Activated B cell treated with CpG ODN at 0.5 μM for 24 hours (primary cell): ENCODE measurements around the gene SMIM1. TPM values are rescaled to one million over a fixed set of nuclear protein-coding genes. Genes with fewer than 3 reads are reported as not detected.

Experiments
- ATAC-seq: fragments of 200-7000 bp; cut with Tn5 transposase; one replicate; pipeline ENCODE4 v1.10.0; 2021; ENCODE audit warnings: low read depth, mild to moderate bottlenecking, moderate library complexity
- CTCF ChIA-PET: fragments of 350-600 bp; sonication (Branson Sonifier 250); formaldehyde crosslinking; loops from one replicate; lab custom pipeline; 2021; ENCODE audit warnings: antibody characterized with exemption; lab: Charles Lee
- POLR2A ChIA-PET: fragments of 350-600 bp; sonication (Branson Sonifier 250); formaldehyde crosslinking; loops from one replicate; lab custom pipeline; 2021; ENCODE audit warnings: antibody characterized with exemption; lab: Charles Lee
- DNase-seq: peaks from one replicate; pipeline ENCODE4 v3.0.0; 2022
- H3K27ac Mint-ChIP-seq: one replicate; pipeline ENCODE4 v1.8.0; 2020; ENCODE audit warnings: mixed read lengths
- H3K27me3 Mint-ChIP-seq: one replicate; pipeline ENCODE4 v1.8.0; 2021; ENCODE audit warnings: mixed read lengths
- H3K36me3 Mint-ChIP-seq: one replicate; pipeline ENCODE4 v1.8.0; 2021; ENCODE audit warnings: low read depth, mixed read lengths
- H3K4me1 Mint-ChIP-seq: one replicate; pipeline ENCODE4 v1.8.0; 2021; ENCODE audit warnings: mixed read lengths
- H3K4me3 Mint-ChIP-seq: one replicate; pipeline ENCODE4 v1.8.0; 2020; ENCODE audit warnings: mild to moderate bottlenecking, mixed read lengths
- H3K9me3 Mint-ChIP-seq: one replicate; pipeline ENCODE4 v1.8.0; 2020; ENCODE audit warnings: mixed read lengths
- CTCF ChIP-seq: fragments of 200-600 bp; IDR thresholded peaks from one replicate; pipeline ENCODE4 v1.8.0; 2022; ENCODE audit warnings: antibody characterized with exemption, mild to moderate bottlenecking
- intact Hi-C: fragments of 100-400 bp; cut with micrococcal nuclease; formaldehyde crosslinking; loops from one replicate; pipeline ENCODE4 v1.15.1; 2024
- total RNA-seq: library from RNA; stranded (reverse); gene quantifications from 2 replicates; pipeline ENCODE4 v1.2.3, GENCODE V29; 2022

The SMIM1 gene
- total RNA-seq, 1 donor from 2014 or later: 3.8 TPM

GRCh38 chr1:3789421-3790300 lies 17.1 kb downstream of the SMIM1 start:
- TF ChIP-seq CTCF: no peak
- Mint-ChIP-seq H3K9me3 (no peaks in the 10 kb centered on the region), H3K4me1 (peaks cover 28% of the 10 kb centered on the region), H3K27ac (no peak overlapping the region), H3K36me3 (peaks cover 49% of the 10 kb centered on the region), H3K4me3 (no peak overlapping the region), H3K27me3 (no peaks in the 10 kb centered on the region)
- no peak for ATAC-seq
- POLR2A ChIA-PET: no interaction called here
- CTCF ChIA-PET: no interaction called here
- intact Hi-C loops: no loop called here
- no peak for DNase-seq

- POLR2A ChIA-PET: no interaction called here
- no peak for ATAC-seq
- intact Hi-C loops: no loop called here
- DNase-seq: no peak
- CTCF ChIA-PET: no interaction called here
- H3K4me1 Mint-ChIP-seq: peaks cover 36% of the 10 kb centered on the region
- no peak overlapping the region for H3K27ac Mint-ChIP-seq
- no peaks in the 10 kb centered on the region for H3K27me3 Mint-ChIP-seq
- H3K4me3 Mint-ChIP-seq: no peak overlapping the region
- peaks cover 40% of the 10 kb centered on the region for H3K36me3 Mint-ChIP-seq
- no peak for TF ChIP-seq CTCF
- no peaks in the 10 kb centered on the region for H3K9me3 Mint-ChIP-seq
Measured at GRCh38 chr1:3790500-3790923, 18.0 kb downstream of the SMIM1 start.

GRCh38 chr1:3790952-3791351 lies 18.4 kb downstream of the SMIM1 start:
- ATAC-seq (no peak), DNase-seq (no peak)
- Mint-ChIP-seq H3K9me3 (no peaks in the 10 kb centered on the region), H3K27ac (no peak overlapping the region), H3K36me3 (peaks cover 37% of the 10 kb centered on the region), H3K27me3 (no peaks in the 10 kb centered on the region), H3K4me3 (no peak overlapping the region), H3K4me1 (peaks cover 37% of the 10 kb centered on the region)
- intact Hi-C loops: no loop called here
- TF ChIP-seq CTCF: no peak
- ChIA-PET CTCF (no interaction called here), POLR2A (no interaction called here)

- Mint-ChIP-seq H3K9me3 (no peaks in the 10 kb centered on the region), H3K36me3 (peaks cover 14% of the 10 kb centered on the region), H3K27ac (no peak overlapping the region), H3K4me3 (peak overlapping the region; percentile 79), H3K4me1 (peaks cover 40% of the 10 kb centered on the region), H3K27me3 (peaks cover 5% of the 10 kb centered on the region)
- TF ChIP-seq CTCF: no peak
- DNase-seq (no peak), ATAC-seq (no peak)
- POLR2A ChIA-PET: interaction anchor here (1.0 to 1.9 kb wide), 4 partner anchors 21 to 105 kb away, joined by 4 to 8 read pairs (median 6); partner anchors contain the start of genes CEP104 and DFFB
- CTCF ChIA-PET: interaction anchor here (1.3 kb wide), 1 partner anchor 20 kb away, joined by 7 read pairs; no protein-coding TSS in a partner anchor
- intact Hi-C loops: loop anchor here (1.0 kb wide), 6 partner anchors 23 to 304 kb away; partner anchors contain the start of genes C1orf174, CEP104, DFFB and SMIM1
Measured at GRCh38 chr1:3795453-3796214, 23.1 kb downstream of the SMIM1 start.
